ENCODE results near the gene MTA2. TPM values are rescaled to one million over a fixed set of nuclear protein-coding genes. Genes with fewer than 3 reads are reported as not detected.

Gene MTA2
- polyA plus RNA-seq, 1 donor from 2014 or later, result 130 TPM

GRCh38 chr11:62595124-62595523, 6.5 kb downstream of the MTA2 start:
- no peak for TF ChIP-seq CTCF (IDR thresholded peaks at IDR 0.05; ENCODE audit: poor library complexity, severe bottlenecking)
- Histone ChIP-seq H3K79me2 (replicated peaks; ENCODE audit: insufficient read depth, low read length) (peaks cover 23% of the 10 kb centered on the region), H3F3A (ENCODE audit: insufficient read depth, low read length, poor library complexity, severe bottlenecking) (peaks cover 7% of the 10 kb centered on the region), H2AFZ (ENCODE audit: low read depth, low read length) (no peak overlapping the region), H3K4me3 (ENCODE audit: low read length) (no peak overlapping the region), H3K36me3 (ENCODE audit: insufficient read depth, low read length) (peaks cover 7% of the 10 kb centered on the region), H3K9me2 (ENCODE audit: insufficient read depth, low read length) (no peaks in the 10 kb centered on the region), H3K4me2 (ENCODE audit: low read length) (no peak overlapping the region), H3K9me3 (ENCODE audit: low read length) (no peaks in the 10 kb centered on the region), H3K27ac (ENCODE audit: low read length) (no peak overlapping the region), H3K9ac (ENCODE audit: low read length) (no peak overlapping the region), H4K20me1 (ENCODE audit: insufficient read depth) (no peaks in the 10 kb centered on the region), H3K27me3 (ENCODE audit: insufficient read depth, low read depth, low read length) (no peaks in the 10 kb centered on the region)

- H3K27me3 ChIP-seq (ENCODE audit: insufficient read depth, low read depth, low read length), result no peaks in the 10 kb centered on the region
- no peaks in the 10 kb centered on the region for H4K20me1 ChIP-seq (ENCODE audit: insufficient read depth)
- H3K9me3 ChIP-seq (ENCODE audit: low read length), result no peaks in the 10 kb centered on the region
- no peaks in the 10 kb centered on the region for H3K9me2 ChIP-seq (ENCODE audit: insufficient read depth, low read length)
- no peak overlapping the region for H3K9ac ChIP-seq (ENCODE audit: low read length)
- H3K4me3 ChIP-seq (ENCODE audit: low read length), result no peak overlapping the region
- no peak overlapping the region for H2AFZ ChIP-seq (ENCODE audit: low read depth, low read length)
- peaks cover 7% of the 10 kb centered on the region for H3K36me3 ChIP-seq (ENCODE audit: insufficient read depth, low read length)
- peaks cover 16% of the 10 kb centered on the region for H3K79me2 ChIP-seq (replicated peaks; ENCODE audit: insufficient read depth, low read length)
- H3F3A ChIP-seq (ENCODE audit: insufficient read depth, low read length, poor library complexity, severe bottlenecking), result peaks cover 7% of the 10 kb centered on the region
- TF ChIP-seq SMC3 (conservative IDR thresholded peaks at IDR 0.05; ENCODE audit: poor library complexity) (peak; percentile 47), RAD21 (conservative IDR thresholded peaks at IDR 0.05) (peak; percentile 22), CTCF (IDR thresholded peaks at IDR 0.05; ENCODE audit: poor library complexity, severe bottlenecking) (peak; percentile 47), MXI1 (conservative IDR thresholded peaks at IDR 0.05; ENCODE audit: poor library complexity, severe bottlenecking) (no peak)
- no peak overlapping the region for H3K27ac ChIP-seq (ENCODE audit: low read length)
- H3K4me2 ChIP-seq (ENCODE audit: low read length), result no peak overlapping the region
Measured at GRCh38 chr11:62593434-62594044, 8.1 kb downstream of the MTA2 start.

GRCh38 chr11:62592989-62593421, 8.7 kb downstream of the MTA2 start:
- H3K9me3 ChIP-seq (ENCODE audit: low read length), result no peaks in the 10 kb centered on the region
- H3K36me3 ChIP-seq (ENCODE audit: insufficient read depth, low read length), result peaks cover 7% of the 10 kb centered on the region
- peaks cover 12% of the 10 kb centered on the region for H3K79me2 ChIP-seq (replicated peaks; ENCODE audit: insufficient read depth, low read length)
- peak overlapping the region; percentile 94 for H3K9ac ChIP-seq (ENCODE audit: low read length)
- peaks cover 7% of the 10 kb centered on the region for H3F3A ChIP-seq (ENCODE audit: insufficient read depth, low read length, poor library complexity, severe bottlenecking)
- peak overlapping the region; percentile 96 for H3K27ac ChIP-seq (ENCODE audit: low read length)
- peak overlapping the region; percentile 81 for H3K4me3 ChIP-seq (ENCODE audit: low read length)
- no peak overlapping the region for H3K4me2 ChIP-seq (ENCODE audit: low read length)
- H4K20me1 ChIP-seq (ENCODE audit: insufficient read depth), result no peaks in the 10 kb centered on the region
- no peak for TF ChIP-seq CTCF (IDR thresholded peaks at IDR 0.05; ENCODE audit: poor library complexity, severe bottlenecking)
- TF ChIP-seq POLR2AphosphoS5 (IDR thresholded peaks at IDR 0.05), result no peak
- no peak for TF ChIP-seq SMC3 (conservative IDR thresholded peaks at IDR 0.05; ENCODE audit: poor library complexity)
- no peak for TF ChIP-seq MXI1 (conservative IDR thresholded peaks at IDR 0.05; ENCODE audit: poor library complexity, severe bottlenecking)
- H2AFZ ChIP-seq (ENCODE audit: low read depth, low read length), result no peak overlapping the region
- H3K9me2 ChIP-seq (ENCODE audit: insufficient read depth, low read length), result no peaks in the 10 kb centered on the region
- no peaks in the 10 kb centered on the region for H3K27me3 ChIP-seq (ENCODE audit: insufficient read depth, low read depth, low read length)
